LHCN-M2 (cell line): ENCODE measurements around the gene FAM20C. TPM values are rescaled to one million over a fixed set of nuclear protein-coding genes. Genes with fewer than 3 reads are reported as not detected.
"Not testable (repeated sequence)": the region's sequence is repeated elsewhere in the genome, so short reads cannot be mapped to it uniquely, and the experiment has no call there.

Experiments
- DNase-seq: peaks from one replicate; pipeline ENCODE4 v3.0.0-alpha.2; 2012; ENCODE audit warnings: low read depth
- total RNA-seq: library from RNA; depleted of rRNA; stranded (reverse); fragments of >200 nt; gene quantifications from 2 replicates; pipeline ENCODE4 v1.2.3, GENCODE V29; 2014

The FAM20C gene
- total RNA-seq, 1 experiment from 2014 or later: 36.4 TPM

- DNase-seq: no peak
These were observed 48.6 kb downstream of the FAM20C start for GRCh38 chr7:240887-241421.

GRCh38 chr7:241513-241912, 49.1 kb downstream of the FAM20C start:
- DNase-seq: no peak

- DNase-seq: not testable (repeated sequence)
These were observed 50.6 kb downstream of the FAM20C start for GRCh38 chr7:242826-243579.

- not testable (repeated sequence) for DNase-seq
These were observed 51.2 kb downstream of the FAM20C start for GRCh38 chr7:243580-243978.

GRCh38 chr7:244974-245373, 52.6 kb downstream of the FAM20C start:
- no peak for DNase-seq

- DNase-seq: no peak
These were observed 53.4 kb downstream of the FAM20C start for GRCh38 chr7:245574-246295.

- DNase-seq: no peak
These were observed 54.1 kb downstream of the FAM20C start for GRCh38 chr7:246451-246850.

GRCh38 chr7:247181-247580, 54.8 kb downstream of the FAM20C start:
- no peak for DNase-seq

GRCh38 chr7:247636-248035, 55.3 kb downstream of the FAM20C start:
- no peak for DNase-seq

GRCh38 chr7:248732-249435, 56.5 kb downstream of the FAM20C start:
- DNase-seq: no peak

GRCh38 chr7:249989-250388, 57.6 kb downstream of the FAM20C start:
- DNase-seq: no peak

- DNase-seq: no peak
These were observed 58.2 kb downstream of the FAM20C start for GRCh38 chr7:250523-250922.

- DNase-seq: no peak
These were observed 58.6 kb downstream of the FAM20C start for GRCh38 chr7:251005-251404.

- DNase-seq: no peak
These were observed 59.2 kb downstream of the FAM20C start for GRCh38 chr7:251446-252175.

- DNase-seq: no peak
These were observed 60.0 kb downstream of the FAM20C start for GRCh38 chr7:252216-252965.

GRCh38 chr7:252981-253380, 60.6 kb downstream of the FAM20C start:
- DNase-seq: no peak

GRCh38 chr7:253581-254336, 61.4 kb downstream of the FAM20C start:
- DNase-seq: no peak

GRCh38 chr7:254337-255037, 62.1 kb downstream of the FAM20C start:
- DNase-seq: no peak

- no peak for DNase-seq
These were observed 62.7 kb downstream of the FAM20C start for GRCh38 chr7:255038-255435.
